K562 (cell line): ENCODE measurements around the gene SMIM41. TPM values are rescaled to one million over a fixed set of nuclear protein-coding genes. Genes with fewer than 3 reads are reported as not detected.

Source experiments
- ATAC-seq: fragments of 200-7000 bp; cut with Tn5 transposase; 3 replicates; pipeline ENCODE4 v1.9.1; 2020; ENCODE audit warnings: moderate library complexity
- BruUV-seq: library from RNA; stranded (reverse); fragments of 400-500 nt; replicated peaks from 2 replicates; lab custom pipeline; 2021; lab: Mats Ljungman, UMichigan
- CTCF ChIA-PET: fragments of 300-600 bp; formaldehyde crosslinking; extraction: SDS; loops from one replicate; lab custom pipeline; 2021; ENCODE audit warnings: low intra/inter-chr PET ratio; lab: Yijun Ruan, JAX
- POLR2A ChIA-PET: fragments of 300-600, 350-650 bp; sonication (Branson Sonifier 250); formaldehyde crosslinking; extraction: SDS; loops from one replicate; lab custom pipeline; 2021; ENCODE audit warnings: antibody characterized with exemption, inconsistent platforms; lab: Yijun Ruan, JAX
- DNase-seq, 4 experiments: peaks; one replicate each; pipeline versions ENCODE4 v3.0.0 to v3.0.0-alpha.2; 2011 to 2018; ENCODE audit warnings: low spot score in 3 of 4, mixed read lengths in 3 of 4; ENCODE audit errors: extremely low read depth in 1 of 4
- FAIRE-seq: peaks from 2 replicates; lab custom pipeline; 2011; peaks lifted over from hg19 to GRCh38; lab: Jason Lieb, UNC
- H2AFZ ChIP-seq: 2 replicates; pipeline ENCODE4 v1.6.0; 2011; ENCODE audit warnings: low read depth, low read length, control low read depth, inconsistent platforms
- H3K27ac ChIP-seq: fragments of 200-600 bp; 3 replicates; pipeline ENCODE4 v1.8.0; 2011; ENCODE audit warnings: low read depth, mild to moderate bottlenecking, control low read depth, inconsistent platforms, low read length, moderate library complexity, mixed read lengths; ENCODE audit errors: extremely low read depth
- H3K27me3 ChIP-seq, 2 experiments: fragments of 300-600 bp in 1 of 2; 2 replicates in 1 of 2; 3 replicates in 1 of 2; pipeline versions ENCODE4 v1.6.0 to v1.8.0; 2011; ENCODE audit warnings: inconsistent platforms in 2 of 2, low read length in 2 of 2, mild to moderate bottlenecking in 1 of 2, mixed read lengths in 1 of 2, moderate library complexity in 1 of 2; ENCODE audit not compliant: control insufficient read depth in 2 of 2, insufficient read depth in 2 of 2
- H3K36me3 ChIP-seq: fragments of 300-600 bp; 3 replicates; pipeline ENCODE4 v1.8.0; 2011; ENCODE audit warnings: mild to moderate bottlenecking, low read length, inconsistent platforms; ENCODE audit not compliant: control insufficient read depth, insufficient read depth
- H3K4me1 ChIP-seq, 2 experiments: fragments of 200-600 bp in 1 of 2; replicated peaks in 1 of 2; 2 replicates in 1 of 2; 3 replicates in 1 of 2; pipeline versions ENCODE4 v1.5.1 to v1.8.0; 2011; ENCODE audit warnings: inconsistent platforms in 2 of 2, low read length in 2 of 2, mild to moderate bottlenecking in 1 of 2, mixed read lengths in 1 of 2, moderate library complexity in 1 of 2; ENCODE audit not compliant: control insufficient read depth in 2 of 2, insufficient read depth in 2 of 2
- H3K4me2 ChIP-seq: 2 replicates; pipeline ENCODE4 v1.6.1; 2011; ENCODE audit warnings: low read length, control low read depth, inconsistent platforms, mixed read lengths; ENCODE audit not compliant: insufficient read depth
- H3K4me3 ChIP-seq: fragments of 200-600 bp; sonication (generic), shearing (Covaris generic); 2 replicates; pipeline ENCODE4 v1.5.1; 2016; ENCODE audit warnings: control low read depth, inconsistent platforms
- H3K79me2 ChIP-seq: fragments of 200-600 bp; 3 replicates; pipeline ENCODE4 v1.8.0; 2011; ENCODE audit warnings: low read length, inconsistent platforms; ENCODE audit not compliant: control insufficient read depth, insufficient read depth
- H3K9ac ChIP-seq, 2 experiments: 2 replicates each; pipeline versions ENCODE4 v1.6.0 to v1.6.1; 2011; ENCODE audit warnings: low read depth in 2 of 2, low read length in 2 of 2, control low read depth in 1 of 2, inconsistent platforms in 1 of 2, mild to moderate bottlenecking in 1 of 2, mixed read lengths in 1 of 2; ENCODE audit not compliant: insufficient read depth in 1 of 2
- H3K9me1 ChIP-seq: one replicate; pipeline ENCODE4 v1.6.0; 2011; ENCODE audit warnings: inconsistent platforms, mild to moderate bottlenecking, low read length, moderate library complexity; ENCODE audit not compliant: control insufficient read depth, insufficient read depth
- H3K9me3 ChIP-seq: replicated peaks from 2 replicates; pipeline ENCODE4 v1.5.1; 2011; ENCODE audit warnings: low read depth, low read length, inconsistent platforms; ENCODE audit not compliant: control insufficient read depth, insufficient read depth
- H4K20me1 ChIP-seq: replicated peaks from 2 replicates; pipeline ENCODE4 v1.6.1; 2011; ENCODE audit warnings: low read length, inconsistent platforms, mixed read lengths; ENCODE audit not compliant: control insufficient read depth, insufficient read depth
- CTCF ChIP-seq, 3 experiments: IDR thresholded peaks in 2 of 3; conservative IDR thresholded peaks in 1 of 3; 2 replicates each; pipeline ENCODE4 v1.5.1; 2011 to 2012; ENCODE audit warnings: low read length in 3 of 3, mild to moderate bottlenecking in 3 of 3, control low read depth in 2 of 3, improper control_type of control experiment in 1 of 3, inconsistent platforms in 1 of 3, low read depth in 1 of 3, mixed read lengths in 1 of 3, moderate library complexity in 1 of 3; ENCODE audit not compliant: insufficient read depth in 2 of 3
- SNRNP70 ChIP-seq: fragments of 200-400 bp; formaldehyde crosslinking; optimal IDR thresholded peaks from 2 replicates; pipeline ENCODE3; 2017; ENCODE audit warnings: low read depth, low read length
- ZBTB11 ChIP-seq, 3 experiments: fragments of 200-800 bp in 1 of 3; fragments of 250-450 bp in 1 of 3; fragments of 450-650 bp in 1 of 3; sonication (Bioruptor Pico) in 1 of 3; sonication (Bioruptor generic) in 1 of 3; formaldehyde crosslinking in 1 of 3; IDR thresholded peaks; 2 replicates each; pipeline versions ENCODE4 v1.6.1 to v1.8.0; 2016 to 2022; ENCODE audit warnings: mild to moderate bottlenecking in 2 of 3, missing genetic modification characterization in 2 of 3, missing compliant biosample characterization in 1 of 3, moderate library complexity in 1 of 3
- ZNF707 ChIP-seq: fragments of 250-450 bp; sonication (Bioruptor Pico); conservative IDR thresholded peaks from 2 replicates; pipeline ENCODE4 v1.8.0; 2022; ENCODE audit warnings: inconsistent platforms, mild to moderate bottlenecking, moderate library complexity
- WGBS: fragments of 100-300 bp; shearing (Covaris generic); methylation state at CpG from one replicate; pipeline ENCODE4 v1.1.6; 2016; ENCODE audit warnings: low coverage, mixed read lengths; ENCODE audit not compliant: insufficient coverage; ENCODE audit errors: missing lambda C conversion rate; 5-methylcytosine and 5-hydroxymethylcytosine counted together
- in situ Hi-C: fragments of 300-500 bp; cut with MboI; formaldehyde crosslinking; loops from 4 replicates; pipeline ENCODE4 v1.15.0; 2018; ENCODE audit warnings: inconsistent platforms, mixed read lengths
- intact Hi-C: fragments of 100-400 bp; cut with micrococcal nuclease; formaldehyde crosslinking; loops from 2 replicates; pipeline ENCODE4 v1.14.2; 2022
- polyA plus RNA-seq, 8 experiments: library from polyadenylated mRNA; depleted of rRNA in 4 of 8; stranded (reverse) in 5 of 8; unstranded in 3 of 8; fragments of >200 nt; fragmentation: Nextera tagmentation in 2 of 8; fragmentation: Illumina TruSeq in 1 of 8; extraction: Ambion mirVana in 2 of 8; extraction: Trizol in 1 of 8; gene quantifications; 2 replicates each; pipeline versions ENCODE4 v1.2.1 to v1.2.3, GENCODE V29; 2011 to 2014; ENCODE audit warnings: inconsistent platforms in 1 of 8, missing spikeins in 1 of 8
- total RNA-seq, 7 experiments: library from RNA; depleted of rRNA in 6 of 7; stranded (reverse); fragments of >200 nt in 6 of 7; fragmentation: Illumina TruSeq in 2 of 7; extraction: Trizol in 2 of 7; gene quantifications; 2 replicates each; pipeline versions ENCODE4 v1.2.1 to v1.2.3, GENCODE V29; 2011 to 2021; ENCODE audit warnings: low replicate concordance in 1 of 7

SMIM41 gene
- total and polyA plus RNA-seq, 9 of the 15 experiments (the other 6 are each of a cell fraction or from before 2014, with no cell fraction given): not detected

GRCh38 chr12:52142431-52142830 is 62.9 kb downstream of the SMIM41 start:
- CTCF ChIA-PET: interaction anchor here (1.0 kb wide), 1 partner anchor 71 kb away, joined by 3 read pairs; no protein-coding TSS in a partner anchor
- 33% methylated on average over 5 of the region's 5 CpGs for WGBS

DNA sequence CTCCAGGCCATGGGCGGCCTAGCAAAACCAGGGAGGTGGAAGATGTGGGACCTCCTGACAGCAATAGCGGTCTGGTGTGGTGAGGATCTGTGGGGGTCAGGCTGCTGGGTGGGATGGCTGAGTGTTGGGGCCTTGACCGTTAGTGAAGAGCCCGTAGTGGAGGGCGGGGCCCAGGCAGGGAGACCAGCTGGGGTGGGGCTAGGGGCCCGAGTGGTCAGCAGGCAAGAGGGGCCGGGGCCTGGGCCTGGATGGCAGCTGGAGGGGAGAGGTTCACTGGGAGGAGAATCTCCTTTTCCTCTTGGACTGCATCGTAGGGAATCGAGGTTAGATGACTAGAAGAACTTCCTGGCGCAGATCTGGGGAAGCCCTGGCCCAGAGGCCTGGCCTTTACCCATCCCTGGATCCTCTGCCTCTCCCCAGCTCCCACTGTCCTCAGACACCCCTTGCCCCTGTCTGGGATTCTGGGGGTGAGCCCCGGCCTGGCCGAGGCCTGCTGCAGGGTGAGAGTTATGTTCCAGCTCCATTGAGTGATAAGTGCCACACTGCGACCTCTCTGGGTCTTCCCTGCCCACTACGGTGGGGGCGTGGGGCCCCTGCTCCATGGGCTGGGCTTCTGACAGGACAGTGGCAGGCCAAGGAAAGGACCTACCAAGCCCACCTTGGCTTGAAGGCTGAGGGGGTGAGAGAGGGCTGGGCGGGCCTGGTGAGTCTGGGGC is 65.2 kb downstream of the SMIM41 start:
- TF ChIP-seq CTCF (IDR thresholded peaks at IDR 0.05 in 2 of 3, conservative IDR thresholded peaks at IDR 0.05 in 1 of 3; ENCODE audit: insufficient read depth in 2 of 3, low read depth in 1 of 3, low read length in 3 of 3) (no peak), ZBTB11 (CRISPR knock-in tag; IDR thresholded peaks at IDR 0.05) (0 out of 6 replicates have a peak, but pooled peaks of 1 of the 3 experiments have one; percentile 10)
- Histone ChIP-seq H3K9me3 (no peaks in the 10 kb centered on the region), H3K9ac (peak overlapping the region in 1 of 2 experiments; percentile 61; a peak in 2 of 4 replicates), H2AFZ (no peak overlapping the region), H3K27ac (no peak overlapping the region), H3K4me1 (peaks cover 8 to 35% of the 10 kb centered on the region in 2 experiments; a peak in 4 of 5 replicates), H3K27me3 (0 out of 5 replicates have a peak, but pooled peaks cover 0 to 5% of the 10 kb centered on the region in 2 experiments), H3K9me1 (no peaks in the 10 kb centered on the region), H3K4me3 (no peak overlapping the region), H3K79me2 (no peaks in the 10 kb centered on the region), H4K20me1 (no peaks in the 10 kb centered on the region), H3K4me2 (no peak overlapping the region), H3K36me3 (no peaks in the 10 kb centered on the region)
- ATAC-seq (no peak), FAIRE-seq (no peak), DNase-seq (no peak)
- CTCF ChIA-PET: no interaction called here
- 50% methylated on average over 12 of the region's 16 CpGs for WGBS
- intact Hi-C loops: no loop called here
- POLR2A ChIA-PET: no interaction called here
- in situ Hi-C loops: no loop called here
- no TSS peak for BruUV-seq

More at GRCh38 chr12:52142431-52142830, 62.9 kb downstream of the SMIM41 start:
- POLR2A ChIA-PET: no interaction called here
- no peaks in the 10 kb centered on the region for H3K9me1 ChIP-seq
- H2AFZ ChIP-seq: no peak overlapping the region
- in situ Hi-C loops: no loop called here
- no peaks in the 10 kb centered on the region; the same call in 1 of the 2 replicates for H4K20me1 ChIP-seq
- no peak overlapping the region for H3K27ac ChIP-seq
- peaks cover 12 to 21% of the 10 kb centered on the region in 2 experiments; a peak in 4 of 5 replicates for H3K27me3 ChIP-seq
- H3K9ac ChIP-seq: no peak overlapping the region
- FAIRE-seq: no peak
- H3K36me3 ChIP-seq: no peaks in the 10 kb centered on the region
- no peaks in the 10 kb centered on the region for H3K9me3 ChIP-seq
- DNase-seq: no peak
- peaks cover under 1 to 21% of the 10 kb centered on the region in 2 experiments; a peak in 4 of 5 replicates for H3K4me1 ChIP-seq
- no peak for TF ChIP-seq SNRNP70
- no peak for TF ChIP-seq ZNF707 (CRISPR knock-in tag)
- no peak overlapping the region for H3K4me3 ChIP-seq
- BruUV-seq: no TSS peak
- no peaks in the 10 kb centered on the region for H3K79me2 ChIP-seq
- no peak for ATAC-seq
- intact Hi-C loops: no loop called here
- H3K4me2 ChIP-seq: no peak overlapping the region
